HCT116 (cell line): Measurements from ENCODE around the gene TAF1C.

Experiments
- CTCF ChIP-seq, 3 experiments: fragments of 200-600 bp in 1 of 3; sonication (generic) in 1 of 3; IDR thresholded peaks in 2 of 3; conservative IDR thresholded peaks in 1 of 3; 2 replicates each; pipeline ENCODE4 v1.5.1; 2012 to 2017; ENCODE audit warnings: low read depth in 2 of 3, low read length in 2 of 3, antibody characterized with exemption in 1 of 3, borderline replicate concordance in 1 of 3, control low read depth in 1 of 3, mild to moderate bottlenecking in 1 of 3, mixed read lengths in 1 of 3, mixed run types in 1 of 3, moderate library complexity in 1 of 3; ENCODE audit not compliant: insufficient read depth in 1 of 3
- EGR1 ChIP-seq: IDR thresholded peaks from 2 replicates; pipeline ENCODE4 v1.6.1; 2012; ENCODE audit warnings: low read depth
- EZH2 ChIP-seq: fragments of 200-600 bp; sonication (generic); IDR thresholded peaks from 2 replicates; pipeline ENCODE4 v1.6.1; 2017; ENCODE audit warnings: antibody characterized with exemption, mixed run types
- EZH2phosphoT487 ChIP-seq: fragments of 200-600 bp; IDR thresholded peaks from 2 replicates; pipeline ENCODE4 v1.6.1; 2018; ENCODE audit warnings: antibody characterized with exemption, borderline replicate concordance
- MAX ChIP-seq: IDR thresholded peaks from 2 replicates; pipeline ENCODE4 v1.6.1; 2012
- POLR2A ChIP-seq: IDR thresholded peaks from 2 replicates; pipeline ENCODE4 v1.7.0; 2011; ENCODE audit warnings: borderline replicate concordance; ENCODE audit not compliant: insufficient read depth, insufficient read length; ENCODE audit errors: extremely low read depth
- POLR2AphosphoS5 ChIP-seq: IDR thresholded peaks from 2 replicates; pipeline ENCODE4 v1.6.1; 2011; ENCODE audit warnings: mild to moderate bottlenecking, low read depth, low read length, moderate library complexity
- ZBTB33 ChIP-seq: IDR thresholded peaks from 2 replicates; pipeline ENCODE4 v1.6.1; 2011; ENCODE audit warnings: mild to moderate bottlenecking, low read length, moderate library complexity; ENCODE audit not compliant: insufficient replicate concordance; ENCODE audit errors: extremely low read depth
- ZNF274 ChIP-seq: fragments of 200-500 bp; sonication (Bioruptor generic); IDR thresholded peaks from 2 replicates; pipeline ENCODE4 v1.6.1; 2014; ENCODE audit warnings: mild to moderate bottlenecking, low read depth, low read length, inconsistent platforms

GRCh38 chr16:84227548-84227947, 40.7 kb upstream of the TAF1C start:
- TF ChIP-seq CTCF (IDR thresholded peaks at IDR 0.05 in 2 of 3, conservative IDR thresholded peaks at IDR 0.05 in 1 of 3; ENCODE audit: borderline replicate concordance in 1 of 3, insufficient read depth in 1 of 3, low read depth in 2 of 3, low read length in 2 of 3) (no peak), ZBTB33 (no peak), EZH2 (no peak), POLR2A (no peak), EGR1 (no peak), MAX (no peak), POLR2AphosphoS5 (no peak), EZH2phosphoT487 (no peak), ZNF274 (no peak)
